Endothelial cell of umbilical vein (primary cell): Measurements from ENCODE around the gene SPINT4.
"Not testable (repeated sequence)": the region's sequence is repeated elsewhere in the genome, so short reads cannot be mapped to it uniquely, and the experiment has no call there.

Experiments
- EZH2 ChIP-seq: IDR thresholded peaks from 2 replicates; pipeline ENCODE4 v1.6.1; 2012; ENCODE audit warnings: borderline replicate concordance, low read depth, mild to moderate bottlenecking, moderate library complexity, low read length, inconsistent platforms; ENCODE audit not compliant: severe bottlenecking
- FOS ChIP-seq: IDR thresholded peaks from 2 replicates; pipeline ENCODE4 v1.6.1; 2011; ENCODE audit warnings: mild to moderate bottlenecking, low read length, moderate library complexity, borderline replicate concordance; ENCODE audit not compliant: insufficient read depth
- MAX ChIP-seq: IDR thresholded peaks from 2 replicates; pipeline ENCODE4 v1.6.1; 2011; ENCODE audit not compliant: insufficient read depth, insufficient read length
- MYC ChIP-seq: IDR thresholded peaks from one replicate; pipeline ENCODE4 v1.6.1; 2011; ENCODE audit warnings: mild to moderate bottlenecking, low read depth, low read length
- POLR2A ChIP-seq: IDR thresholded peaks from 2 replicates; pipeline ENCODE4 v1.6.1; 2012; ENCODE audit warnings: low read depth, mild to moderate bottlenecking, control low read depth, low read length
- POLR2AphosphoS5 ChIP-seq: IDR thresholded peaks from 2 replicates; pipeline ENCODE4 v1.6.1; 2012; ENCODE audit warnings: low read depth, mild to moderate bottlenecking, control low read depth, low read length, moderate library complexity; ENCODE audit not compliant: insufficient read depth
- TF ChIP-seq, protein P1 (sequence below), 2 donors: IDR thresholded peaks; 1 replicate in 1 of 2; 2 replicates in 1 of 2; pipeline ENCODE4 v1.5.1; 2011; ENCODE audit warnings: low read length in 2 of 2, mild to moderate bottlenecking in 2 of 2, moderate library complexity in 2 of 2, control low read depth in 1 of 2, inconsistent platforms in 1 of 2, low read depth in 1 of 2; ENCODE audit not compliant: insufficient read depth in 1 of 2; ENCODE audit errors: extremely low read depth in 1 of 2

DNA sequence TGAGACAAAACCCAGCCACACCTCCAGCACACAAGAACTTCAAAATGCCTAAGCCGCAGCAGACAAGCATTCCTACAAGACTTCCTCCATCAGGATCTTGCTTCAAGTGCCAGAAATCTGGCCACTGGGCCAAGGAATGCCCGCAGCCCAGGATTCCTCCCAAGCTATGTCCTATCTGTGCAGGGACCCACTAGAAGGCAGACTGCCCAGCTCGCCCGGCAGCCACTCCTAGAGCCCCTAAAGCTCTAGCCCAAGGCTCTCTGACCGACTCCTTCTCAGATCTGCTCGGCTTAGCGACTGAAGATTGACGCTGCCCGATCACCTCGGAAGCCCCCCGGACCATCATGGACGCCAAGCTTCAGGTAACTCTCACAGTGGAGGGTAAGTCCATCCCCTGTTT lies 39.8 kb downstream of the SPINT4 start:
- TF ChIP-seq EZH2, POLR2A, POLR2AphosphoS5, FOS, MYC, MAX: not testable (repeated sequence)
- TF ChIP-seq, protein P1, sequence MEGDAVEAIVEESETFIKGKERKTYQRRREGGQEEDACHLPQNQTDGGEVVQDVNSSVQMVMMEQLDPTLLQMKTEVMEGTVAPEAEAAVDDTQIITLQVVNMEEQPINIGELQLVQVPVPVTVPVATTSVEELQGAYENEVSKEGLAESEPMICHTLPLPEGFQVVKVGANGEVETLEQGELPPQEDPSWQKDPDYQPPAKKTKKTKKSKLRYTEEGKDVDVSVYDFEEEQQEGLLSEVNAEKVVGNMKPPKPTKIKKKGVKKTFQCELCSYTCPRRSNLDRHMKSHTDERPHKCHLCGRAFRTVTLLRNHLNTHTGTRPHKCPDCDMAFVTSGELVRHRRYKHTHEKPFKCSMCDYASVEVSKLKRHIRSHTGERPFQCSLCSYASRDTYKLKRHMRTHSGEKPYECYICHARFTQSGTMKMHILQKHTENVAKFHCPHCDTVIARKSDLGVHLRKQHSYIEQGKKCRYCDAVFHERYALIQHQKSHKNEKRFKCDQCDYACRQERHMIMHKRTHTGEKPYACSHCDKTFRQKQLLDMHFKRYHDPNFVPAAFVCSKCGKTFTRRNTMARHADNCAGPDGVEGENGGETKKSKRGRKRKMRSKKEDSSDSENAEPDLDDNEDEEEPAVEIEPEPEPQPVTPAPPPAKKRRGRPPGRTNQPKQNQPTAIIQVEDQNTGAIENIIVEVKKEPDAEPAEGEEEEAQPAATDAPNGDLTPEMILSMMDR (IDR thresholded peaks at IDR 0.05; ENCODE audit: extremely low read depth in 1 of 2, insufficient read depth in 1 of 2, low read depth in 1 of 2, low read length in 2 of 2), result not testable (repeated sequence)
